Forelimb muscle (tissue), 1 donor: ENCODE data around the gene TCF4. TPM values are rescaled to one million over a fixed set of nuclear protein-coding genes. Genes with fewer than 3 reads are reported as not detected.

ENCODE experiments used
- DNase-seq: peaks from one replicate; pipeline ENCODE4 v3.0.0-alpha.2; 2013; ENCODE audit warnings: low read depth
- polyA plus RNA-seq: library from polyadenylated mRNA; unstranded; fragments of 120-200 nt; gene quantifications from one replicate; pipeline ENCODE4 v1.2.1, GENCODE V29; 2013; ENCODE audit not compliant: insufficient read length

TCF4 gene
- 100 TPM for polyA plus RNA-seq

DNA sequence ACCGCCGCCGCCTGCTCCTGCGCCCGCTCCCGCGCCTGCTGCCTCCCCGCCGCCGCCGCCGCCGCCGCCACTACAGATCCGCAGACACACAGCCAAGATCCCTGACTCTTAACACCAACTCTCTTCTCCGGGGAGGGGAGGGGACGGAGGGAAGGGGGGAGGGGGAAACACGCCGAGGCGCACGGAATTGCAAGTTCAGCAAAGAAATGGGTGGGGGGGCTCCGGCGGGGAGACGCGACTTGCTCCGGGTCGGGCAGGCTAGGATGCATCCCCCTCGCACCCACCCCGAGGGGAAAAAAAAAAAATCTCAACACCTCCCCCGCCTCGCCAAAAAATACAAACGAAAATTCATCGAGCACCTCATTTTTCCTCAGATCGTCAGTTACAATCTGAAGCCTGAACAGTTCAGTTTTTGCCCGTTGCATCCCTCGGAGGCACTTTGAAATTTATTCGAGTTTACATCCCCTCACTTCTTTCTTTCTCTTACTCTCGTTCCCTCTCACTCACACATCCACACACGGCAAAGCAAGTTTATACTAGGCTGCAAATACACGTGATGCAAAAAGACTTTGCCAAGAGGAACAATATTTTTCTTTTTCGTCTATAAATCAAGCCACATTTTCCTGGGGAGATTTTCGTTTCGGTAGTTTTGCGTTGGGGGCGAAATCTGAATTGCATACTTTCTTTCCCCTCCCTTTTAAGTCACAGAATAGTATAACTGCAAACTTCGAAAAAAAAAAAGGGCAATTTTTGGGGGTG is at the start of gene TCF4:
Gene TCF4 (minus strand): TSS at position 82 of the 759 bp plus-strand sequence. CDS start 1,076 bp downstream, outside the sequence.
- DNase-seq, result no peak

DNA sequence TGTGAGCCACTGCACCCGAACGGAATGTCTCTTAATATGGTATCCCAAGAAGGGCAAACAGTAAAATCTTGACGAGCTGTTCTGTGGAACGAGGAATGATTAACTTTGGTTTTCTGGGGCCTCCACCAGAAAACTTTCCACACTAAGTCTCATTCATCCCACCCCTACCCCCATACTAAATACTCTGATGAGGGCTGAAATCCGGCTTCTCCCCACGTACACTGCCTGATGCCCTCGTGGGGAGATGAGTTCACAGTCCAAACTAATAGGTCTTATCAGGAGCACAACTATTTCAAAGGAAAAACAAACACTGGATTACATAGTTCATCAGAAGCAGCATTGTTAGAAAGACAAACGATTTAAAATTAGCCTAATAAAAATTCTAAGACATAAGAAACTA is 49.2 kb upstream of the TCF4 start:
- DNase-seq, result no peak

DNA sequence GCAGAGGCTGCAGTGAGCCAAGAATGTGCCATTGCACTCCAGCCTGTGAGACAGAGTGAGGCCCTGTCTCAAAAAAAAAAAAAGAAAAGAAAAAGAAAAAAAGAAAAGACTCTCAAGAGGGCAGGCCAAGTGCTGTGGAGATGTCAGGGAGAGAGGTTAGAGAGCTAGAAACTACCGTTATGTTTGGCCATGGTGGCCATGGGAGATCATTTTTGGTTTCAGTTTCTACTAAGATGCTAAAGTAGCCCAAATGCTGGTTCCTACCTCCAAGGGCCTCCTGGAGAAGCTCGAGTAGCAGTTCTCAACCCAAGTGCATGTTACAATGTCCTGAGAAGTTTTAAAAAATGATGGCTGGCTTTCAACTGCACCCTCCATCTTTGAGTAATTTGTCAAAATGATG is 47.4 kb upstream of the TCF4 start:
- no peak for DNase-seq

DNA sequence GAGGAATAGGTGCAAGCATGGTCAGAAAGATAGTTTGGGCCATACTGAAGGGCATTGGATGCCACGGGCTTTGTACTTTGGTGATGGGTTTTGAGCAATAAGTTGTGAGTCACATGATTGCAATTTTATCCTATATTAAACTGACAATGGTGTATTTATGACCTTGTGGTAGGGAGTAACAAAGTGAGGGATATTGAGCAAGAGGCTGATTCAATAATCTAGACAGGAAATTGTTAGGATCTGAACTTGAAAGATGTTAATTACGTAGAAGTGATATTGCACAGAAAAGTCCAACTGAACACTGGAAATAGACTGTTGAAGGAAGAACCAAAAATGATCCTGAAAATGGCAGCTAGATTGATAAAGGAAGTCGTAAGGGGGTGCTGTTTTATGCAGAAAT is 46.6 kb upstream of the TCF4 start:
- no peak for DNase-seq

DNA sequence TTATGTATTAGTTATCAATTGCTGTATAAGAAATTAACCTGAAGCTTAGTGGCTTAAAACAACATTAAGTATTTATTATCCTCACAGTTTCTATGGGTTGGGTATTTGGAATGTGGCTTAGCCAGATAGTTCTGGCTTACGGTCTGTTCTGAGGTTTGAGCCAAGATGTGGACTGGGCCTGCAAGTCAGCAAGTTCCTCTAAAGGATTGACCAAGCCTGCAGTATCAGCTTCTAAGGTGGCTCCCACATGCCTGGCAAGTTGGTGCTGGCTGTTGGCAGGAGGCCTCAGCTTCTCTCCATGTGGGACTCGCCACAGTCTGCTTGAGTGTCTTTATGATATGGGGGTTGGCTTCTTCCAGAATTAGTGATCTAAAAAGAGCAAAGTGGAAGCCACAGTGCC is 45.0 kb upstream of the TCF4 start:
- no peak for DNase-seq

DNA sequence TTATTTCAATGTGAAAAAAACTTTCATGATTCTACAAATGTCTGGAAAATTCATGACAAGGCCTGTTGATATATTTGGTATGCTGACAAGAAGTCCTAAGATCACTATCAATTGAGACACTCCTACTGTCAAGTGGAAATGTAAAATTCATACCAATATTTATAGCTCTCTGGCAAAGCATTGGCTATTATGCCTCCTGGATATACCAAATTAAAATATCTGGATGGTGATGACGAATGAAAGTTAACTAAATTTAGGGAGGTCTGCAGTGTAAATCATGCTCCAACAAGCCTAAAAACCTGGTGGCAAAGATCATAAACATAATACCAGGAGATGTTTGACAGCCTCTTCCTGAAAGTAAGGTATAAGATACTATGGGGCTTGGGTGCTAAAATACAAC is 41.1 kb upstream of the TCF4 start:
- DNase-seq, result no peak

DNA sequence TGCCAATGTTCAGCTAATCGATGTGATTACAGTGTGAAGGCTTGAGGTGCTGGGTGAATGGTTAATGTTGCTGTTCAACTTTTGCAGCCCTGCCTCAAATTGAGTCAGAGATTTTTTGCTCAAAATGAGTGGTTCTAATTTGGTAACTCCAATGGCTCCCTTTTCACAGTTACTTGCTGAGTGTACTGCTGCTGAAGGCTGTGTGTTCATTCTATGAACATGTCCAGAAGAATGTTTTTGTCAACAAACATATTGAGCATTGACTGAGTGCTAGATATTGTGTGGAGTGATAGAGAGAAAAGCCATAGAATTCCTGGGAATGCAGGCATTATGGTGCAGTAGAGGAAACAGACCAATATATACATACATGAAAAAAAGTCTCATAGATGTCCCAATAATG is 39.0 kb upstream of the TCF4 start:
- DNase-seq, result no peak

DNA sequence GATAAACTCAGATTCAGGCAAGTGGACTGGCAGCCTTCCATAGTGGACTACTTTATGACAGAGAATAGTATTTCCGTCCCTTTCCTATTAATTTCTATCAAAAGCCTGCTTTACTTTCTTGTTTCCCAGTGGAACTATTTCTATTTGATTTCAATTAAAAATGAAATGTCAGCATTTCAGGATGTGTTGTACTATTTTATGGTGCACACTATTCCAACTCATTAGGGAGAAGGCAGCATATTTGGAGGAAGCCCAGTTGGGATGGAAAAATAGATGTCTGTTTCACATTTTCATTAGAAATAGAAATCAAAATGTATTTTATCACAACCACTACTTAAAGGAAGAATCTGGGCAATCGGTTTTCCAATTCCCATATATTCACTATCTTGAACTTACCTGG is 37.9 kb upstream of the TCF4 start:
- no peak for DNase-seq

DNA sequence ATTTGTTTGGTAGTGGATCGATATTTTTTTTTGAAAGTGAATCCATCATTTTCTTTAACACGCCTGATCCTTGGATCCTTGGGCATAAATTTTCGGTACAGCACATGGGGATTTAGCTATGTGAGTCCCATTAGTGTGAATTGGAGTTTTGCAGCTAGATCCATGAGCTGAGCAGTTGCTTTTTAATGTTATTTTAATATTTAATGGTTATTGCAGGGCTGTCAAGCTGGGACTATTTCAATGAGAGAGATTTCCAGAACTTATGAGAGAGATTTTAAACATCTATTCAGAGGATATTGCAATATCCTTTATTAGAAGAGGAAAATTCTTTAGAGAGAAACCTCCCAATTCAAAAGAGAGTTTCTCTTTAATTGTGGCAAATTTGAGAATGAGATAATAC is 35.6 kb upstream of the TCF4 start:
- no peak for DNase-seq

DNA sequence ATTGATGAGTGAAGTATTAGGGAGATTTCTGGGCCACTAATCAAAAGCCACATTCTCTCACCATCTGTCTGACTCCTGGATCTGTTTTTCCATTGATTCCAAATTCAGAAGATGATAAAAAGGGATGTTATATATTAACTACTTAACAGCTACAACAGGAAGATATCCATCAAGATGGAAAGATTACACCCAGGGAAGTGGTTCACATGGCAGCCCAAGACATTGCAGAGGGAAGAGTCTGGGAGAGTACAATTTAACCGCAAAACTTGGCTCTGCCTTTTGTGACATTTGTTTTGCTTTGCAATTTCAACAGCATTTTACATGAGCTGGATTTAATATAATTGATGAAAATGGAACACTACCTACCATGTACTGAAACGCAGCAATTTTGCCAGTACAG is 22.5 kb upstream of the TCF4 start:
- DNase-seq, result no peak

DNA sequence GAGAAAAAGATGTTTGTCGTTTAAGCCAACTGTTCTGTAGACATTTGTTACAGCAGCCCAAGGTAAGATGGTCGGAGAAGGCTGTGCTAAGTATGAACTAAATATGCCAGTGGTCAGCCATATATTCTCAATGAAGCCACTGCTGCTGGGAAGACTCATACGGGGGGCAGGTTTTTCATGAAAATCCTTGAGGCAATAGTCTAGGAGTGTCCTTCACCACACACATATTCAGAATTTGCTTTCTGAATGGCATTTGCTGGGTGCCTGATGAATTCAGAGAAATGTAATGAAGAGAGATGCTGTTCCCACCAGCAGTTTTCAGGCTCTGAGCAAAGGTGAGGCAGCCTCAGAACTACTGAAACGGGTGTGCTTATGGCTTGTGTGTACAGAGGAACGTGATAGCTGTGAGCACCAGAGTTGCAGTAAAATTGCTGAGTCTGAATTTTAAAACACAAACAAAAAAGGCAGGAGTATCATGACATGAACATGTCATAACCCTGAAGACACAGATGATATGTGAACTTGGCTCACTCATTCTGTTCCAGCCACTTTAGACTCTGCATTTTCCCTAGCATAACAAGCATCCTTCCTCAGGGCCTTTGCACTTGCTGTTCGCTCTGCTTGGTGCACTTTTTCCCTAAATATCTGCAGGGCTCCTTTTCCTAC is 21.3 kb upstream of the TCF4 start:
- no peak for DNase-seq

DNA sequence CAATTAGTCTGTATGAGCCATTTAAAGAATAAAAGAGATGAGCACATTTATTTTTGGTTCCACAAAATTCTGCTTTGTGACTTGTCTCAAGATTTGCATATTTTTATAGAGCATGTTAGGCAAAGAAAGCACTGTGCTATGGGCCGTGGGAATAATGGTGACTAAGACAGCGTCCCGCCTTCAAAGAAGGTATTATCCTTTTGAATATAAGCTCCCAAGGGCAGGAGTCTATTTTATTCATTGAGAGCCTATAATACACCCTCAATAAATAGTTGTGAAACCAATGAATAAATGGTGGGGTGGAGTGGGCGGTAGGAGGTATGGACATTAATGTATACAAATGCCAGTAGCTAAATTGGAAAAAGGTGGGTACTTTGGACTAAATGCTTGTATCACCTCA is 20.5 kb upstream of the TCF4 start:
- DNase-seq, result no peak

DNA sequence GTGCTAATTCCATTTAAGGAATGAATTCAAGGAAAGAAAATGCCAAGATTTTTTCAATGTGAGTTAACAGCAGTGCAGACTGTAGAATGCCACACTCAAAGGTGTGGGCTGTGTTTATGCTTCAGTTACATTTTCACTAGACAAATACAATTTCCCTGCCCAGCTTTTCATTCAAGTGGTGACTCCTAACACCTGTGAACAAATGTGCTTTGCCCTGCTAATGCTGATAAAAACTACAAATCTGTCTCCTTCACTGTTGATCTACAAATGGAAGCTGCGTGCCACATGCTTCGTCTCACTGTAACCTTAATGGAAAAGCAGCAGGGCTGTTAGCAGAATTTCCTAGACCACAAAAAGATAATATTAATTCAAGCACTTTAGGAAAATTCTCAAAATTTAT is 19.8 kb upstream of the TCF4 start:
- DNase-seq, result no peak

DNA sequence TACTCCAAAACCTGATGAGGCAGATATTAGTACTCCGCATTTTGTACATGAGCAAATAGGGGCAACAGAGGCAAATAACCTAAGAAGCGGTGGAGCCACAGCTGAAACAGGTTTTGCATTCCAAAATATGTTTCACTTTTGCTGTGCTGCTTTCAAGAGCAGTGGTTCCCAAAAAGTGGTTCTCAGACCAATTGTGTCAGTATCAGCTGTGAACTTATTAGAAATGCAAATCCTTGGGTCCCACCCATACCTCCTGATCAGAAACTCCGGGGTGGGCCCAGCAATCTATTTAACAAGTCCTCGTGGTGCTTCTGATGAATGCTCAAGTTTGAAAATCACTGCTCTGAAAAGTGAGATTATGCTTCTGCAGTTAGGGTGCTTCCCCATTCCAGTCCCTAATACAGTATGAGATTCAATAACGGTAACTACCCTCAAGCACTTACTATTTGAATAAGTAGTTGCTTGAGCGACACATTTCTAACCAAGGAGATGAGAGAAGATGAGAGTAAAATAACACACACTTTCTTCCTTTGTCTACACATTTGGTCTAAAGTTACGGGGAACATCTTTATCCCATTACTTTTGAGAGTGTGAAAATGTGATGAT is 17.8 kb upstream of the TCF4 start:
- DNase-seq, result no peak

DNA sequence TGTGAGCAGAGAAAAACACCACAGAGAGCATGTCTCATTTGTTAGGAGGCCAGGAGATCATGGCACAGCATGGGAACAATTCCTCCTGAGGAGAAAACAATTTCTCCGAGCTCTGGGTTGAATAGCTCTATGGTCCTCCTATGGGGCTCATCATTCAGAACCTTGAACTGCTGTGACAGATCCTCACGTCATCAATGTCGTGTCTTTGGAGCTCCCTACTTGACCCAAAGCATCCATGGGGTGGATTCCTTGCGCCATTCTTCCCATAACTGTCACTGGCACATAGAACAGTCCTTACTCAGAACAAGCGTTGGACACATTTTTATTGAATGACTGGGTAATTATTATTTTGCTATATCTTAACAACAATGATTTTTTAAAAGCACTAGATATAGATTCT is 15.8 kb upstream of the TCF4 start:
- no peak for DNase-seq

DNA sequence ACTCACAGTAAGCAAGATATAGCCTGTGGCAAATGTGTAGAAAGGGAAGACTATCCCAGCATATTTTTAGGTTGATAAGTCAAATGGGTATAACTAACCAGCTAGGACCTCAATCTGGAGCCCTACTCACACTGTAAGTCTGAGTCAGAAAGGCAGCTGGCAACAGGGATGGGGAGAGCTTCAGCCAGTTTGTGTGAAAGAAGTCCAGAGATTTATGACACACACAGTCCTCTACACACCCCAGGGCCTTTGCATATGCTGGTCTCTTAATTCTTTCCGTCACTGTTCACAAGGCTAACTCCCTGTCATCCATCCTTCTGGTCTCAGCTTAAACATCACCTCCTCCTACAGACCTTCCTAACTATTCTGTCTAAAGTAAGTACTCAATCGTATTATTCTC is 5.9 kb upstream of the TCF4 start:
- no peak for DNase-seq

DNA sequence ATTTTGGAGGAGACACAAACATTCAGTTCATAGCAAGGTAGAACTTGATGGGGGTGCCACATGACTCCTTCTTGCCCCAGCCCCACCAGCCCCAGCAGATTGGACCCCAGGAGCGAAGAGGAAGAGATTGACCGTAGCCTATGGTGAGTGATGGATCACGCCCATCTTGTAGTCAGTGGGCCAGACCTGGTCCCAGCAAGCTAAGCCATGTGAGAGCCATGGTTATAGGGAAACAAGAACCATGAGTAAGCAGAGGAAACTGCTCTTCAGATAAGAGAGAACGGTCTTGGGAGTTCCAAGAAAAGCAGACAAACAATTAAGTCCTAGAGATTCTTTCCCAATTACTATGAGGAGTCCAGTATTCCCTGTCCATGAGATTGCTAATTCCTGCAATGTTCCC is 4.6 kb upstream of the TCF4 start:
- DNase-seq, result no peak

DNA sequence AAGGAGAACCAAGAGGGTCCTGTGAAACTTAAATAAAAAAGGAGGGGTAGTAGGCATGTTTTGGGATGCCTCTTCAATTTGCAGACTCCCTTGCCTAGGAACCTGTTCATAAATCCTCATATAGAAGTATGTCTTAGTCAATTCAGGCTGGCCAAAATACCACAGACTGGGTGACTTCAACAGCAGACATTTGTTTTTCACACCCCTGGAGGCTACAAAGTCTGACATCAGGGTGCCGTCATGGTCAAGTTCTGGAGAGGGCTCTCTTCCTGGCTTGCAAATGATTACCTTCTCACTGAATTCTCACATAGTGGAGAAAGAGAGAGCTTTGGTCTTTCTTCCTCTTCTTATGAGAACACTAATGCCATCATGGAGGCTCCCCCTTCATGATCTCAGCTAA is 4.1 kb upstream of the TCF4 start:
- no peak for DNase-seq

DNA sequence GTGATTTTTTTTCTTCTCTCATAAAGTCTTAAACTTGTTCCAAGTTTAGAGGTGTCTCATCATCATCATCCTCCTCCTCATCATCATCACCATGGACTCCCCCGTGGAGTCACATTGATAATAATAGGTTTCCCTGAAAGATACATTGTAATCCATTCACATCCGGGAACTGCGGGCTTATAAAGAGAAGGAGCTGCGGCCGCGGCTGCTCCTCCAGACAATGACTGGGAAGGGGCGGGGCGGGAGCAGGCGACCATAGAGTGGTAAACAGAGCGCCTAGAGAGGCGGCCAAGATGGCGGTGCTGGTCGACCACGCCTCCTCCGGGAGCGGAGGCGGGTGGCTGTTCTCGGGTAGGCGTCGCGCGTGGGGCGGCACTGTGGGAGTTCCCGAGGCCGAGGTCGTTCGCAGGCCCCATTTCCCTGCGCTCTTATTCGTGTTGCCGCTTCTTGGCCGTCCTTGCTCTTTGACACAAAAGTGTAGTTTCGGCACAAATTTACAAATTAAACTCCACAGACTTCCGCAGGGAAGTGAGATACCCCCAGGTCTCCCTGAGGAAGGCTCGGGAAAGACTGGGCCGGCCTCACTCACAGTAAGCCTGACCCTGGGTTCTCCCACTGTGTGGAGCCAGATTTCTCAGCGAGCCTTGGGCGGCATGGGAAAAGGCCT is 1.8 kb upstream of the TCF4 start:
- peak; percentile 88 for DNase-seq

DNA sequence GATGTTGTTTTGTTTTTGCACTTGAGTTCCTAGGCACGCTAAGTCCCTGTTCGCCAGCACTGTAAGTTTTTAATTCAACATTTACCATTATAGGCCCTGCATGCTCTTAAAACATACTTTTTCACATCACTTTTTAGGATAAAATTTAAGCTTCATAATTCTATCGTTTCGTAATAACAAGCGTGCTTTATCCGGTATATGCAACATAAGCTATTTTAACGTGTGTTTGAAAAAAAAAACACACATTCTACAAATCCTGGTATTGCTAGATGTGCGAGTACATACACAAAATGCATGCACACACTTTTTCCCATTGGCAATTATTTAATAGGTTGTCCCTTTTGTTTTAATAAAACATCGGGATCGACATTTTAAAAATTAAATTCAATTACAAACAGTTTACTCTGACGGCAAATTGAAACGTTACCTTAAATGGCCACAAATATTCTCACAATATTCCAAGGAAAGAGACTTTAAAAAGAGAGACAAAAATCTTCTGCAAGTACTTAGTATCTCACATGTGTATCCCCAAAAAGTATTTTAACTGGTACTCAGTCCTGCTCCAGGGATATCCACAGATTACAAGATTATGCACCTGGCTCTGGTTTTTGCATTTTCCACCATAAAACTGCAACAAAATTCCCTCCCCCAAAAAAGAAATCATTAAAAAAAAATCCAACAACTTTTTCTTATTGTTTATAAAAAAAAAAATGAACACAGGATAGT is 1.0 kb upstream of the TCF4 start:
- DNase-seq, result no peak

DNA sequence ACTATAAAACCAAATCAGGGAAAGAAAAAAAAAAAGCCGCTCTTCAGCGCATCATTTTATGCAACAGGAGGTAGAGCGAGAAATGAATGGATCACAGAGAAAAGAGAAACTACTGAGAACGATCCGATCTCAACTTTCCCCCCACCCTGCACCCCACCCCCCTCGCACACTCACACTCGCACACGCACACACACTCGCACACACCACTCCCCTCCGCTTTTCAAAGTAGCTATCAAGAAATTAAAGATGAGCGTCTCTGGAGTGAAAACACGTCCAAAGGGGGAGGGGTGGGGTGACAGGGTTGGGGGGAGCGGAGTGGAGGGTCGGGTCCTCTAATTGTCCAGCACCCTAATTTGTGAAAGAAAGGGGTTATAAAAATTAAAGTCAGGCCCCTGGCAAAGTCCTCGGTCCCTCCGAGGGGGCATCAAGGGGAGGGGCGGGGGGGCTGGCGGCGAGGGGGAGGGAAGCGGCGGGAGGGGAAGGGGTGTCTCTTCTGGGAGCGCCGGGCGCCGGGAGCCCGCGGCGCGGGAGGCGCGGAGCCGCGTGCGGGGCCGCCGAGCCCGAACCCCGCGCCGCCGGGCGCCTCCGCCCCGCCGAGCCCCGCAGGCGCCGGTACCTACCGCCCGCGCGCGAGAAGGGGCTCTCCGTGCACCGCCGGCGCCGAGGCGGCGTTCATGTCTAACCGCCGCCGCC is 428 bp downstream of the TCF4 start:
- DNase-seq, result no peak
